ENCODE results near the gene EPHB6.
A peak's percentile ranks its signal among the peaks of the same experiment; 100 is the strongest.

EPHB6 gene

GRCh38 chr7:142813699-142814098 is 41.2 kb upstream of the EPHB6 start:
- Mint-ChIP-seq H3K4me1 (peaks cover 52% of the 10 kb centered on the region), H3K27me3 (no peaks in the 10 kb centered on the region), H3K36me3 (peaks cover 16% of the 10 kb centered on the region), H3K27ac (peak overlapping the region; percentile 99), H3K9me3 (peaks cover 7% of the 10 kb centered on the region), H3K4me3 (peak overlapping the region; percentile 90)
- DNase-seq (ENCODE audit: low spot score in 2 of 2), result no peak
- no peak for ATAC-seq (ENCODE audit: low read depth)

GRCh38 chr7:142814451-142814850 is 40.4 kb upstream of the EPHB6 start:
- H3K27ac Mint-ChIP-seq, result peak overlapping the region; percentile 99
- no peak for ATAC-seq (ENCODE audit: low read depth)
- H3K4me1 Mint-ChIP-seq, result peaks cover 46% of the 10 kb centered on the region

GRCh38 chr7:142815134-142815533 is 39.7 kb upstream of the EPHB6 start:
- Mint-ChIP-seq H3K36me3 (peaks cover 23% of the 10 kb centered on the region), H3K27ac (no peak overlapping the region), H3K27me3 (no peaks in the 10 kb centered on the region), H3K9me3 (peaks cover 13% of the 10 kb centered on the region), H3K4me3 (no peak overlapping the region), H3K4me1 (peaks cover 40% of the 10 kb centered on the region)
- DNase-seq (ENCODE audit: low spot score in 2 of 2), result no peak
- ATAC-seq (ENCODE audit: low read depth), result no peak

More at GRCh38 chr7:142814451-142814850, 40.4 kb upstream of the EPHB6 start:
- H3K4me3 Mint-ChIP-seq, result peak overlapping the region; percentile 50
- H3K9me3 Mint-ChIP-seq, result peaks cover 12% of the 10 kb centered on the region
- DNase-seq (ENCODE audit: low spot score in 2 of 2), result no peak
- H3K36me3 Mint-ChIP-seq, result peaks cover 22% of the 10 kb centered on the region
- no peaks in the 10 kb centered on the region for H3K27me3 Mint-ChIP-seq

GRCh38 chr7:142817506-142817905 is 37.4 kb upstream of the EPHB6 start:
- Mint-ChIP-seq H3K4me1 (peaks cover 24% of the 10 kb centered on the region), H3K36me3 (peaks cover 26% of the 10 kb centered on the region), H3K9me3 (peaks cover 19% of the 10 kb centered on the region), H3K27me3 (no peaks in the 10 kb centered on the region), H3K4me3 (no peak overlapping the region), H3K27ac (no peak overlapping the region)
- no peak for DNase-seq (ENCODE audit: low spot score in 2 of 2)
- no peak for ATAC-seq (ENCODE audit: low read depth)

GRCh38 chr7:142819530-142819929 is 35.3 kb upstream of the EPHB6 start:
- peaks cover 22% of the 10 kb centered on the region for H3K9me3 Mint-ChIP-seq
- H3K27ac Mint-ChIP-seq, result no peak overlapping the region
- peaks cover 26% of the 10 kb centered on the region for H3K36me3 Mint-ChIP-seq
- no peak overlapping the region for H3K4me3 Mint-ChIP-seq
- no peak for ATAC-seq (ENCODE audit: low read depth)
- peaks cover 9% of the 10 kb centered on the region for H3K4me1 Mint-ChIP-seq
- DNase-seq (ENCODE audit: low spot score in 2 of 2), result no peak
- no peaks in the 10 kb centered on the region for H3K27me3 Mint-ChIP-seq

GRCh38 chr7:142822714-142823113 is 32.2 kb upstream of the EPHB6 start:
- Mint-ChIP-seq H3K9me3 (peaks cover 18% of the 10 kb centered on the region), H3K27ac (no peak overlapping the region), H3K4me3 (no peak overlapping the region), H3K4me1 (no peaks in the 10 kb centered on the region), H3K36me3 (peaks cover 16% of the 10 kb centered on the region), H3K27me3 (no peaks in the 10 kb centered on the region)
- DNase-seq (ENCODE audit: low spot score in 2 of 2), result no peak
- no peak for ATAC-seq (ENCODE audit: low read depth)

- ATAC-seq (ENCODE audit: low read depth) (no peak), DNase-seq (ENCODE audit: low spot score in 2 of 2) (no peak)
- Mint-ChIP-seq H3K4me1 (peaks cover 19% of the 10 kb centered on the region), H3K9me3 (peaks cover 5% of the 10 kb centered on the region), H3K27me3 (no peaks in the 10 kb centered on the region), H3K36me3 (peaks cover 6% of the 10 kb centered on the region), H3K4me3 (no peak overlapping the region), H3K27ac (no peak overlapping the region)
These were observed 26.9 kb upstream of the EPHB6 start for GRCh38 chr7:142827951-142828500.

GRCh38 chr7:142832417-142832816 is 22.5 kb upstream of the EPHB6 start:
- Mint-ChIP-seq H3K9me3 (no peaks in the 10 kb centered on the region), H3K36me3 (peaks cover 2% of the 10 kb centered on the region), H3K4me1 (peaks cover 26% of the 10 kb centered on the region), H3K4me3 (no peak overlapping the region), H3K27ac (no peak overlapping the region), H3K27me3 (no peaks in the 10 kb centered on the region)
- DNase-seq (ENCODE audit: low spot score in 2 of 2) (no peak), ATAC-seq (ENCODE audit: low read depth) (no peak)

- Mint-ChIP-seq H3K27me3 (no peaks in the 10 kb centered on the region), H3K36me3 (peaks cover 2% of the 10 kb centered on the region), H3K27ac (peak overlapping the region; percentile 6), H3K4me3 (no peak overlapping the region), H3K4me1 (peaks cover 23% of the 10 kb centered on the region), H3K9me3 (no peaks in the 10 kb centered on the region)
- ATAC-seq (ENCODE audit: low read depth) (no peak), DNase-seq (ENCODE audit: low spot score in 2 of 2) (no peak)
These were observed 21.5 kb upstream of the EPHB6 start for GRCh38 chr7:142833174-142834048.

GRCh38 chr7:142835487-142835886 is 19.4 kb upstream of the EPHB6 start:
- Mint-ChIP-seq H3K9me3 (no peaks in the 10 kb centered on the region), H3K27me3 (no peaks in the 10 kb centered on the region), H3K4me3 (no peak overlapping the region), H3K36me3 (no peaks in the 10 kb centered on the region), H3K4me1 (peaks cover 23% of the 10 kb centered on the region), H3K27ac (no peak overlapping the region)
- DNase-seq (ENCODE audit: low spot score in 2 of 2) (no peak), ATAC-seq (ENCODE audit: low read depth) (no peak)

- Mint-ChIP-seq H3K9me3 (no peaks in the 10 kb centered on the region), H3K27me3 (no peaks in the 10 kb centered on the region), H3K4me1 (peaks cover 16% of the 10 kb centered on the region), H3K27ac (no peak overlapping the region), H3K36me3 (no peaks in the 10 kb centered on the region), H3K4me3 (no peak overlapping the region)
- ATAC-seq (ENCODE audit: low read depth) (no peak), DNase-seq (ENCODE audit: low spot score in 2 of 2) (no peak)
These were observed 18.4 kb upstream of the EPHB6 start for GRCh38 chr7:142836426-142836825.

- Mint-ChIP-seq H3K4me1 (peaks cover 3% of the 10 kb centered on the region), H3K36me3 (peaks cover 2% of the 10 kb centered on the region), H3K27ac (no peak overlapping the region), H3K27me3 (no peaks in the 10 kb centered on the region), H3K4me3 (no peak overlapping the region), H3K9me3 (no peaks in the 10 kb centered on the region)
- no peak for DNase-seq (ENCODE audit: low spot score in 2 of 2)
- ATAC-seq (ENCODE audit: low read depth), result no peak
These were observed 16.2 kb upstream of the EPHB6 start for GRCh38 chr7:142838461-142839213.

GRCh38 chr7:142842251-142842766 is 12.6 kb upstream of the EPHB6 start:
- ATAC-seq (ENCODE audit: low read depth), result no peak
- H3K36me3 Mint-ChIP-seq, result peaks cover 4% of the 10 kb centered on the region
- no peaks in the 10 kb centered on the region for H3K9me3 Mint-ChIP-seq

GRCh38 chr7:142847353-142847752 is 7.5 kb upstream of the EPHB6 start:
- H3K27ac Mint-ChIP-seq, result no peak overlapping the region
- H3K4me3 Mint-ChIP-seq, result no peak overlapping the region
- no peak for DNase-seq (ENCODE audit: low spot score in 2 of 2)
- H3K4me1 Mint-ChIP-seq, result peaks cover 2% of the 10 kb centered on the region
- peaks cover 2% of the 10 kb centered on the region for H3K36me3 Mint-ChIP-seq
- no peaks in the 10 kb centered on the region for H3K27me3 Mint-ChIP-seq
- H3K9me3 Mint-ChIP-seq, result no peaks in the 10 kb centered on the region
- ATAC-seq (ENCODE audit: low read depth), result no peak

More at GRCh38 chr7:142842251-142842766, 12.6 kb upstream of the EPHB6 start:
- Mint-ChIP-seq H3K4me3 (no peak overlapping the region), H3K4me1 (no peaks in the 10 kb centered on the region), H3K27ac (no peak overlapping the region), H3K27me3 (no peaks in the 10 kb centered on the region)
- DNase-seq (ENCODE audit: low spot score in 2 of 2), result no peak
